OCI-LY3 (cell line): ENCODE results near the gene INPP5J.

ENCODE experiments used
- CTCF ChIP-seq: fragments of 200-600, 300-600 bp; sonication (generic); IDR thresholded peaks from 2 replicates; pipeline ENCODE4 v1.5.1; 2014; ENCODE audit warnings: antibody characterized with exemption, low read length, low read depth
- EZH2phosphoT487 ChIP-seq: fragments of 200-600 bp; shearing (Covaris generic); IDR thresholded peaks from 2 replicates; pipeline ENCODE4 v1.6.1; 2018; ENCODE audit warnings: antibody characterized with exemption, mixed run types, low read depth

GRCh38 chr22:31119026-31119717 lies 3.6 kb upstream of the INPP5J start:
- TF ChIP-seq CTCF (no peak), EZH2phosphoT487 (no peak)
